ENCODE data around the gene TXNDC15.
A peak's percentile ranks its signal among the peaks of the same experiment; 100 is the strongest.

TXNDC15 gene

DNA sequence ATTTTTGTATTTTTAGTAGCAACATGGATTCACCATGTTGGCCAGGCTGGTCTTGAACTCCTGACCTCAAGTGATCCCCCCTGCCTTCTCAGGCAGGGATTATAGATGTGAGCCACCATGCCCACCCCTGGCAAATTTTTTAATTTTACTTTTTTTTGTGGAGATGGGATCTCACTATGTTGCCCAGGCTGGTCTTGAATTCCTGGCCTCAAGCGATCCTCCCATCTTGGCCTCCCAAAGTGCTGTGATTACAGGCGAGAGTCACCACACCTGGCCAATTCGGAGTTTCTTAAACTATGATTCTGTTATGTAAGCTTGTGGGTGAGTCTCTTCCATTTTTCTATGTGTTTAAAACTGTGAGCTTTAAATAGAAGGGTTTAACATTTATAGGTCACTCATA, 58.3 kb downstream of the TXNDC15 start:
- no peak for DNase-seq

DNA sequence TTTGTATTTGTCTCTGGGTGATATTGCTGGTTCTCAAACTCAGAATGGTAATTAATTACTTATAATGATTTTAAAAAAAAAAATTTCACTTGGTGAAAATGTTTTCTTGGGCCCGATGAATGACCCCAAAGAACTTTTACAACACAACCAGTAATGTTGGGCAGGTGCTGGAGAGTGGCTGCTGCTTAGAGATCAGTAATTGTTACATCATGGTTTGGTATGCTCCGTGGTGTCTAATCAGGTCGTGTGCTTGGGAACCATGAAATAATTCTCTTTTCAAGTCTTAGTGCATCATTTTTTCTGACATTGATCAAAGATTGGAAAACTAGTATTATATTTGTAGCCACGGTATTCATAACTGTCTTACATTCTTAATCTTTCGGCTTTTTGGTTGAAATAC, 60.0 kb downstream of the TXNDC15 start:
- DNase-seq = no peak

DNA sequence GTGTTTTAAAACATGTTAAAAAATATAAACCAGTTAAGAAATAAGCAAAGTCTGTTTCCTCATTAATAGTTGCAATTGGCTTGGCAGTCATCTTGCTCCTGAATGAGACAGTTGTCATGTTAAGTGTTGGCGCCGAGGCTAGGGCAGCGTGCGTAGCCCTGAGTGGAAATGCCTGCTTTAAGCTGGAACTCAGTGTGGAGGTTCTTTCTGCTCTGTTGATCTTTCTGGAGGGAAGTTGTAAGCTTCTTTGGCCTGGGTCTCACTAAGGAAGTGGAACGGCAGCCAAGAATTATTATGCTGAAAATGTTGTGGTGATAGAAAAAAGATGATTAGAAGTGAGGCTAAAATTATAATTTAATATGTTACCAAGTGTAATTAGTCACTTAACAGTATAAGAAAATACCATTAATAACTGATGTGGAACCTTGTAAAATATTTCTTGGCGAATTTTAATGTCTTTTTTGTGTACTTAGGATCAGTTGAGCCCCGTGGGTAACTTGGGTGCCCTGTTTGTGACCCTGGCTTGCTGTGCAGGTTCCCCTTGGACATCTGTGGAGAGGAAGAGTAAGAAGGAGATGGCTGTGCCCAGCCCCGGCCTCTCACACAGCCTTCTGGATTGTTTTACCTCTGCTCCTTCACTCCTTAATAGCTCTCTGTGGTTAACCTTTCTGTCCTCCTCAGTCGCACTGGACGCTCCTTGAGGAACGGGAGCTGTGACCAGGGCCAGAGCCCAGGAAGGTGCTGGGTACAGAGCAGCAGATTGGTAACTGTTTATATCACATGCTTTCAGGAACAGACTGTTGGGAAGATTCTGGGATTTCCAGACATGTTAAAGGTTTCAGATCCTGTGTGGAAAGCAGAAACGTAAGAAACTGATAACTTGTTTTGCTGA, 61.8 kb downstream of the TXNDC15 start:
- DNase-seq = no peak

- no peak for DNase-seq
These were observed 63.4 kb downstream of the TXNDC15 start for GRCh38 chr5:134937526-134937925.

GRCh38 chr5:134938030-134938429, 63.9 kb downstream of the TXNDC15 start:
- no peak for DNase-seq

GRCh38 chr5:134939500-134939899, 65.3 kb downstream of the TXNDC15 start:
- no peak for DNase-seq

DNA sequence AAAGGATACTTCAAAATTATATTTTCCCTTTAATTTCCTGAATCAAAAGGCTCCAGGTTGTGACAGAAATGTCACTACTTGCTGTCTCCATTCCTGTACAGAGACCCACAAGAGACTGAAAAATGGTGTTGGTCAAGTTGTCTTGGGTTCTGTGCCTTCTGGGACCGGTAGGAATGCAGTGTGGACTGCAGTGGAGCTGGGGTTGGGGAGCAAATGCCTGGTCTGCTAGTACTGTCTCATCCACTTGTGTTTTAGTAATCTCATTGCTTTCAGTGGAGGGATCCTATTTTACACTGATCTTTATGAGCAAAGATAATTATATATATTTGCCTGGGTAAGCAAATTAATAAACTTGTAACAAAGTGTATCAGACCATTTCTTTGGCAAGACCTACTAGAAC, 69.4 kb downstream of the TXNDC15 start:
- DNase-seq = no peak

GRCh38 chr5:134944630-134945029, 70.5 kb downstream of the TXNDC15 start:
- DNase-seq = no peak

DNA sequence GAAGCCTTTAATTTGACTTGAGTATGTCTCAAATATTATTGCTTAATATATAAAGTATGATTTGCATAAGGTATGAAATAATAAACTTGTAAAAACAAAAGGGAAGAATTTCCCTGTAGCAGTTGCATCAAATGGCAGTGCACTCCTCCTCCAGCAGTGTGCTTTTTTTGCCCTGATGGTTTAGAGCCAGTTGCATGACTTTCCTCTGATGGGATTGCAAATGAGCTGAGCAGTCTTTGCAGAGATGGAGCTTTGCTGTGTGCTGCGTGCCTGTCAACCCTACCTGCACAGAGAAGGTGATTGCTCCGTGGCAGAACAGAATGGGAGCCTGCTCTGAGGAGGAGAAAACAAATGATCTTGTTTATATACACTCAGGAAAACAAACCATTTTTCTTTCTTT, 70.9 kb downstream of the TXNDC15 start:
- no peak for DNase-seq

GRCh38 chr5:134948911-134949310, 74.7 kb downstream of the TXNDC15 start:
- peak; percentile 67 for DNase-seq

GRCh38 chr5:134949316-134949715, 75.1 kb downstream of the TXNDC15 start:
- no peak for DNase-seq
